OCI-LY1 (cell line): ENCODE results near the gene NEK2.

Experiments used
- H2AFZ ChIP-seq: fragments of 200-600 bp; sonication (generic), shearing (Covaris generic); 2 replicates; pipeline ENCODE4 v1.6.0; 2014; ENCODE audit warnings: antibody characterized with exemption, mild to moderate bottlenecking, low read length
- H3F3A ChIP-seq: fragments of 200-600 bp; sonication (generic), shearing (Covaris generic); 2 replicates; pipeline ENCODE4 v1.6.0; 2014; ENCODE audit warnings: mild to moderate bottlenecking, antibody characterized with exemption, low read length, moderate library complexity; ENCODE audit not compliant: insufficient read depth
- H3K27ac ChIP-seq: fragments of 200-600 bp; sonication (generic); 2 replicates; pipeline ENCODE4 v1.5.1; 2014; ENCODE audit warnings: low read length, mixed run types, mild to moderate bottlenecking, low read depth; ENCODE audit not compliant: poor library complexity, severe bottlenecking
- H3K27me3 ChIP-seq: fragments of 200-600 bp; sonication (generic); 2 replicates; pipeline ENCODE4 v1.6.0; 2014; ENCODE audit warnings: antibody characterized with exemption, mild to moderate bottlenecking, low read length, moderate library complexity; ENCODE audit not compliant: insufficient read depth
- H3K36me3 ChIP-seq: fragments of 200-600 bp; sonication (generic); 2 replicates; pipeline ENCODE4 v1.6.1; 2014; ENCODE audit warnings: mild to moderate bottlenecking, antibody characterized with exemption, low read length, moderate library complexity, mixed read lengths; ENCODE audit not compliant: insufficient read depth
- H3K4me1 ChIP-seq: fragments of 200-600 bp; sonication (generic); 2 replicates; pipeline ENCODE4 v1.5.1; 2014; ENCODE audit warnings: mild to moderate bottlenecking, low read length, moderate library complexity; ENCODE audit not compliant: insufficient read depth, severe bottlenecking
- H3K4me2 ChIP-seq: fragments of 200-600 bp; sonication (generic), shearing (Covaris generic); 2 replicates; pipeline ENCODE4 v1.6.1; 2014; ENCODE audit warnings: low read length
- H3K4me3 ChIP-seq: fragments of 200-600 bp; sonication (generic); 2 replicates; pipeline ENCODE4 v1.5.1; 2014; ENCODE audit warnings: low read length, low read depth, mild to moderate bottlenecking, mixed read lengths; ENCODE audit not compliant: poor library complexity, severe bottlenecking
- H3K79me2 ChIP-seq: fragments of 200-600 bp; shearing (Covaris generic); 2 replicates; pipeline ENCODE4 v1.6.1; 2016; ENCODE audit warnings: mixed run types, low read length, mixed read lengths; ENCODE audit not compliant: insufficient read depth
- H3K9ac ChIP-seq: fragments of 200-600 bp; sonication (generic), shearing (Covaris generic); 2 replicates; pipeline ENCODE4 v1.6.1; 2014; ENCODE audit warnings: mild to moderate bottlenecking, low read length, mixed read lengths
- H3K9me2 ChIP-seq: fragments of 200-600 bp; sonication (generic), shearing (Covaris generic); 2 replicates; pipeline ENCODE4 v1.6.1; 2014; ENCODE audit warnings: low read depth, mild to moderate bottlenecking, low read length, mixed read lengths
- H3K9me3 ChIP-seq: fragments of 200-600 bp; shearing (Covaris generic); 2 replicates; pipeline ENCODE4 v1.6.1; 2014; ENCODE audit warnings: low read length, mixed read lengths
- H4K20me1 ChIP-seq: fragments of 200-600 bp; sonication (generic), shearing (Covaris generic); 2 replicates; pipeline ENCODE4 v1.6.0; 2016; ENCODE audit warnings: mild to moderate bottlenecking, low read length; ENCODE audit not compliant: insufficient read depth
- CTCF ChIP-seq: fragments of 200-600 bp; sonication (generic), shearing (Covaris generic); IDR thresholded peaks from 2 replicates; pipeline ENCODE4 v1.5.1; 2017; ENCODE audit warnings: mild to moderate bottlenecking, antibody characterized with exemption, low read length, moderate library complexity, mixed read lengths
- EZH2 ChIP-seq: fragments of 200-600 bp; sonication (generic), shearing (Covaris generic); IDR thresholded peaks from 2 replicates; pipeline ENCODE4 v1.8.0; 2017; ENCODE audit warnings: borderline replicate concordance, mixed run types, mild to moderate bottlenecking, antibody characterized with exemption, low read length, moderate library complexity, mixed read lengths

NEK2 gene

GRCh38 chr1:211613951-211614350, 61.5 kb downstream of the NEK2 start:
- Histone ChIP-seq H3K9me2 (no peaks in the 10 kb centered on the region), H4K20me1 (no peaks in the 10 kb centered on the region), H3K4me2 (no peak overlapping the region), H3K79me2 (no peaks in the 10 kb centered on the region), H2AFZ (no peak overlapping the region), H3K27ac (no peak overlapping the region), H3K4me1 (no peaks in the 10 kb centered on the region), H3K36me3 (no peaks in the 10 kb centered on the region), H3K4me3 (no peak overlapping the region), H3F3A (no peaks in the 10 kb centered on the region), H3K27me3 (no peaks in the 10 kb centered on the region), H3K9ac (no peak overlapping the region), H3K9me3 (no peaks in the 10 kb centered on the region)
- TF ChIP-seq CTCF (no peak), EZH2 (no peak)

GRCh38 chr1:211613108-211613947, 62.1 kb downstream of the NEK2 start:
- Histone ChIP-seq H3K27ac (no peak overlapping the region), H3K4me1 (no peaks in the 10 kb centered on the region), H3K9me3 (no peaks in the 10 kb centered on the region), H3F3A (no peaks in the 10 kb centered on the region), H3K36me3 (no peaks in the 10 kb centered on the region), H3K4me2 (no peak overlapping the region), H4K20me1 (no peaks in the 10 kb centered on the region), H3K9me2 (no peaks in the 10 kb centered on the region), H3K79me2 (no peaks in the 10 kb centered on the region), H2AFZ (no peak overlapping the region), H3K4me3 (no peak overlapping the region), H3K9ac (no peak overlapping the region), H3K27me3 (no peaks in the 10 kb centered on the region)
- TF ChIP-seq EZH2 (no peak), CTCF (no peak)

GRCh38 chr1:211612786-211613107, 62.7 kb downstream of the NEK2 start:
- H2AFZ ChIP-seq, result no peak overlapping the region
- no peaks in the 10 kb centered on the region for H3K9me2 ChIP-seq
- no peaks in the 10 kb centered on the region for H3K27me3 ChIP-seq
- H3K4me1 ChIP-seq, result no peaks in the 10 kb centered on the region
- H4K20me1 ChIP-seq, result no peaks in the 10 kb centered on the region
- no peak overlapping the region for H3K4me2 ChIP-seq
- H3K36me3 ChIP-seq, result no peaks in the 10 kb centered on the region
- no peak overlapping the region for H3K4me3 ChIP-seq
- H3K27ac ChIP-seq, result no peak overlapping the region
- no peak for TF ChIP-seq EZH2
- no peak for TF ChIP-seq CTCF
- H3K9ac ChIP-seq, result no peak overlapping the region
- H3K79me2 ChIP-seq, result no peaks in the 10 kb centered on the region
- H3F3A ChIP-seq, result no peaks in the 10 kb centered on the region
- H3K9me3 ChIP-seq, result no peaks in the 10 kb centered on the region
